Measurements from ENCODE around the gene FAM111A.

- TF ChIP-seq, protein P1, sequence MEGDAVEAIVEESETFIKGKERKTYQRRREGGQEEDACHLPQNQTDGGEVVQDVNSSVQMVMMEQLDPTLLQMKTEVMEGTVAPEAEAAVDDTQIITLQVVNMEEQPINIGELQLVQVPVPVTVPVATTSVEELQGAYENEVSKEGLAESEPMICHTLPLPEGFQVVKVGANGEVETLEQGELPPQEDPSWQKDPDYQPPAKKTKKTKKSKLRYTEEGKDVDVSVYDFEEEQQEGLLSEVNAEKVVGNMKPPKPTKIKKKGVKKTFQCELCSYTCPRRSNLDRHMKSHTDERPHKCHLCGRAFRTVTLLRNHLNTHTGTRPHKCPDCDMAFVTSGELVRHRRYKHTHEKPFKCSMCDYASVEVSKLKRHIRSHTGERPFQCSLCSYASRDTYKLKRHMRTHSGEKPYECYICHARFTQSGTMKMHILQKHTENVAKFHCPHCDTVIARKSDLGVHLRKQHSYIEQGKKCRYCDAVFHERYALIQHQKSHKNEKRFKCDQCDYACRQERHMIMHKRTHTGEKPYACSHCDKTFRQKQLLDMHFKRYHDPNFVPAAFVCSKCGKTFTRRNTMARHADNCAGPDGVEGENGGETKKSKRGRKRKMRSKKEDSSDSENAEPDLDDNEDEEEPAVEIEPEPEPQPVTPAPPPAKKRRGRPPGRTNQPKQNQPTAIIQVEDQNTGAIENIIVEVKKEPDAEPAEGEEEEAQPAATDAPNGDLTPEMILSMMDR (IDR thresholded peaks at IDR 0.05) = no peak
- TF ChIP-seq POLR2A (IDR thresholded peaks at IDR 0.05) = no peak
Measured at GRCh38 chr11:59183771-59184170, 41.1 kb downstream of the FAM111A start.
